ENCODE data around the gene PRKCI. TPM values are rescaled to one million over a fixed set of nuclear protein-coding genes. Genes with fewer than 3 reads are reported as not detected.
A peak's percentile ranks its signal among the peaks of the same experiment; 100 is the strongest.

Gene PRKCI
- total and polyA plus RNA-seq, 2 experiments from 2014 or later = 33.0 to 47.7 TPM

- TF ChIP-seq EZH2phosphoT487 (IDR thresholded peaks at IDR 0.05; ENCODE audit: insufficient read depth, low read depth) = no peak
- TF ChIP-seq EZH2 (IDR thresholded peaks at IDR 0.05; ENCODE audit: insufficient read depth, poor library complexity, severe bottlenecking) = no peak
- H3F3A ChIP-seq (ENCODE audit: insufficient read depth) = peaks cover 34% of the 10 kb centered on the region
- 47 to 50% methylated on average over 2 of the region's 2 CpGs for WGBS, 2 experiments (ENCODE audit: low coverage in 1 of 2, low lambda C conversion rate in 2 of 2, missing lambda C conversion rate in 2 of 2)
Measured at GRCh38 chr3:170228093-170228766, 6.0 kb downstream of the PRKCI start.

GRCh38 chr3:170232266-170232665, 10.0 kb downstream of the PRKCI start:
- Histone ChIP-seq H3F3A (ENCODE audit: insufficient read depth) (peaks cover 24% of the 10 kb centered on the region), H3K4me2 (ENCODE audit: unreplicated experiment) (no peak overlapping the region), H2AFZ (no peak overlapping the region), H3K27me3 (replicated peaks; ENCODE audit: insufficient read depth) (no peaks in the 10 kb centered on the region), H3K36me3 (ENCODE audit: low read depth) (peaks cover 13% of the 10 kb centered on the region), H3K9me3 (ENCODE audit: low read depth) (no peaks in the 10 kb centered on the region), H4K20me1 (ENCODE audit: insufficient read depth) (no peaks in the 10 kb centered on the region), H3K27ac (no peak overlapping the region), H3K4me1 (ENCODE audit: insufficient read depth) (peaks cover 39% of the 10 kb centered on the region), H3K9ac (no peak overlapping the region), H3K9me2 (ENCODE audit: insufficient read depth) (no peaks in the 10 kb centered on the region), H3K4me3 (no peak overlapping the region), H3K79me2 (ENCODE audit: insufficient read depth) (peaks cover 96% of the 10 kb centered on the region)
- no peak for DNase-seq
- in situ Hi-C loops (cut with MboI) = no loop called here
- whole genome bisulfite sequencing, 2 experiments (ENCODE audit: low coverage in 1 of 2, low lambda C conversion rate in 2 of 2, missing lambda C conversion rate in 2 of 2) = 88 to 90% methylated on average over 5 of the region's 5 CpGs
- no peak for TF ChIP-seq EZH2 (IDR thresholded peaks at IDR 0.05; ENCODE audit: insufficient read depth, poor library complexity, severe bottlenecking)
- TF ChIP-seq EZH2phosphoT487 (IDR thresholded peaks at IDR 0.05; ENCODE audit: insufficient read depth, low read depth) = no peak

More at GRCh38 chr3:170228093-170228766, 6.0 kb downstream of the PRKCI start:
- Histone ChIP-seq H2AFZ (no peak overlapping the region), H3K27me3 (replicated peaks; ENCODE audit: insufficient read depth) (no peaks in the 10 kb centered on the region), H3K4me3 (no peak overlapping the region), H3K9ac (no peak overlapping the region), H3K4me1 (ENCODE audit: insufficient read depth) (peaks cover 54% of the 10 kb centered on the region), H3K27ac (peak overlapping the region; percentile 6; the same call in 1 of the 2 replicates), H3K4me2 (ENCODE audit: unreplicated experiment) (peak overlapping the region; percentile 33), H3K9me3 (ENCODE audit: low read depth) (no peaks in the 10 kb centered on the region), H3K9me2 (ENCODE audit: insufficient read depth) (no peaks in the 10 kb centered on the region), H3K79me2 (ENCODE audit: insufficient read depth) (peaks cover 98% of the 10 kb centered on the region), H3K36me3 (ENCODE audit: low read depth) (no peaks in the 10 kb centered on the region), H4K20me1 (ENCODE audit: insufficient read depth) (no peaks in the 10 kb centered on the region)
- DNase-seq = peak; percentile 44
- in situ Hi-C loops (cut with MboI) = no loop called here

- Histone ChIP-seq H3K9me2 (ENCODE audit: insufficient read depth) (no peaks in the 10 kb centered on the region), H4K20me1 (ENCODE audit: insufficient read depth) (no peaks in the 10 kb centered on the region), H3K9ac (no peak overlapping the region), H3K79me2 (ENCODE audit: insufficient read depth) (peaks cover 97% of the 10 kb centered on the region), H3K4me1 (ENCODE audit: insufficient read depth) (peaks cover 27% of the 10 kb centered on the region), H3K27me3 (replicated peaks; ENCODE audit: insufficient read depth) (no peaks in the 10 kb centered on the region), H3K4me2 (ENCODE audit: unreplicated experiment) (peak overlapping the region; percentile 4), H3K4me3 (no peak overlapping the region), H3K27ac (peak overlapping the region; percentile 6), H3K9me3 (ENCODE audit: low read depth) (no peaks in the 10 kb centered on the region), H2AFZ (no peak overlapping the region), H3F3A (ENCODE audit: insufficient read depth) (peaks cover 16% of the 10 kb centered on the region), H3K36me3 (ENCODE audit: low read depth) (peaks cover 15% of the 10 kb centered on the region)
- DNase-seq = peak; percentile 78
- WGBS, 2 experiments (ENCODE audit: low coverage in 1 of 2, low lambda C conversion rate in 2 of 2, missing lambda C conversion rate in 2 of 2) = 91 to 96% methylated on average over 6 of the region's 6 CpGs
- TF ChIP-seq EZH2phosphoT487 (IDR thresholded peaks at IDR 0.05; ENCODE audit: insufficient read depth, low read depth) = no peak
- TF ChIP-seq EZH2 (IDR thresholded peaks at IDR 0.05; ENCODE audit: insufficient read depth, poor library complexity, severe bottlenecking) = no peak
- in situ Hi-C loops (cut with MboI) = no loop called here
Measured at GRCh38 chr3:170233530-170233929, 11.3 kb downstream of the PRKCI start.

- WGBS, 2 experiments (ENCODE audit: low coverage in 1 of 2, low lambda C conversion rate in 2 of 2, missing lambda C conversion rate in 2 of 2) = 61 to 76% methylated on average over 1 of the region's 1 CpG
- Histone ChIP-seq H3F3A (ENCODE audit: insufficient read depth) (no peaks in the 10 kb centered on the region), H3K9ac (no peak overlapping the region), H3K27ac (no peak overlapping the region), H3K9me3 (ENCODE audit: low read depth) (no peaks in the 10 kb centered on the region), H2AFZ (no peak overlapping the region), H3K27me3 (replicated peaks; ENCODE audit: insufficient read depth) (no peaks in the 10 kb centered on the region), H3K4me2 (ENCODE audit: unreplicated experiment) (no peak overlapping the region), H3K4me3 (no peak overlapping the region), H3K36me3 (ENCODE audit: low read depth) (peaks cover 20% of the 10 kb centered on the region), H3K9me2 (ENCODE audit: insufficient read depth) (no peaks in the 10 kb centered on the region), H3K4me1 (ENCODE audit: insufficient read depth) (no peaks in the 10 kb centered on the region), H3K79me2 (ENCODE audit: insufficient read depth) (peaks cover 79% of the 10 kb centered on the region), H4K20me1 (ENCODE audit: insufficient read depth) (no peaks in the 10 kb centered on the region)
- TF ChIP-seq EZH2phosphoT487 (IDR thresholded peaks at IDR 0.05; ENCODE audit: insufficient read depth, low read depth) (no peak), EZH2 (IDR thresholded peaks at IDR 0.05; ENCODE audit: insufficient read depth, poor library complexity, severe bottlenecking) (no peak)
- no peak for DNase-seq
- in situ Hi-C loops (cut with MboI) = no loop called here
Measured at GRCh38 chr3:170240142-170240541, 17.9 kb downstream of the PRKCI start.
